K562 (cell line): ENCODE results near the gene GRK4. TPM values are rescaled to one million over a fixed set of nuclear protein-coding genes. Genes with fewer than 3 reads are reported as not detected.

Experiments
- ATAC-seq: fragments of 200-7000 bp; cut with Tn5 transposase; 3 replicates; pipeline ENCODE4 v1.9.1; 2020; ENCODE audit warnings: moderate library complexity
- BruUV-seq: library from RNA; stranded (reverse); fragments of 400-500 nt; replicated peaks from 2 replicates; lab custom pipeline; 2021; lab: Mats Ljungman, UMichigan
- CTCF ChIA-PET: fragments of 300-600 bp; formaldehyde crosslinking; extraction: SDS; loops from one replicate; lab custom pipeline; 2021; ENCODE audit warnings: low intra/inter-chr PET ratio; lab: Yijun Ruan, JAX
- POLR2A ChIA-PET: fragments of 300-600, 350-650 bp; sonication (Branson Sonifier 250); formaldehyde crosslinking; extraction: SDS; loops from one replicate; lab custom pipeline; 2021; ENCODE audit warnings: antibody characterized with exemption, inconsistent platforms; lab: Yijun Ruan, JAX
- DNase-seq, 4 experiments: peaks; one replicate each; pipeline versions ENCODE4 v3.0.0 to v3.0.0-alpha.2; 2011 to 2018; ENCODE audit warnings: low spot score in 3 of 4, mixed read lengths in 3 of 4; ENCODE audit errors: extremely low read depth in 1 of 4
- FAIRE-seq: peaks from 2 replicates; lab custom pipeline; 2011; peaks lifted over from hg19 to GRCh38; lab: Jason Lieb, UNC
- H2AFZ ChIP-seq: 2 replicates; pipeline ENCODE4 v1.6.0; 2011; ENCODE audit warnings: low read depth, low read length, control low read depth, inconsistent platforms
- H3K27ac ChIP-seq: fragments of 200-600 bp; 3 replicates; pipeline ENCODE4 v1.8.0; 2011; ENCODE audit warnings: low read depth, mild to moderate bottlenecking, control low read depth, inconsistent platforms, low read length, moderate library complexity, mixed read lengths; ENCODE audit errors: extremely low read depth
- H3K27me3 ChIP-seq, 2 experiments: fragments of 300-600 bp in 1 of 2; 2 replicates in 1 of 2; 3 replicates in 1 of 2; pipeline versions ENCODE4 v1.6.0 to v1.8.0; 2011; ENCODE audit warnings: inconsistent platforms in 2 of 2, low read length in 2 of 2, mild to moderate bottlenecking in 1 of 2, mixed read lengths in 1 of 2, moderate library complexity in 1 of 2; ENCODE audit not compliant: control insufficient read depth in 2 of 2, insufficient read depth in 2 of 2
- H3K36me3 ChIP-seq: fragments of 300-600 bp; 3 replicates; pipeline ENCODE4 v1.8.0; 2011; ENCODE audit warnings: mild to moderate bottlenecking, low read length, inconsistent platforms; ENCODE audit not compliant: control insufficient read depth, insufficient read depth
- H3K4me1 ChIP-seq, 2 experiments: fragments of 200-600 bp in 1 of 2; replicated peaks in 1 of 2; 2 replicates in 1 of 2; 3 replicates in 1 of 2; pipeline versions ENCODE4 v1.5.1 to v1.8.0; 2011; ENCODE audit warnings: inconsistent platforms in 2 of 2, low read length in 2 of 2, mild to moderate bottlenecking in 1 of 2, mixed read lengths in 1 of 2, moderate library complexity in 1 of 2; ENCODE audit not compliant: control insufficient read depth in 2 of 2, insufficient read depth in 2 of 2
- H3K4me2 ChIP-seq: 2 replicates; pipeline ENCODE4 v1.6.1; 2011; ENCODE audit warnings: low read length, control low read depth, inconsistent platforms, mixed read lengths; ENCODE audit not compliant: insufficient read depth
- H3K4me3 ChIP-seq: fragments of 200-600 bp; sonication (generic), shearing (Covaris generic); 2 replicates; pipeline ENCODE4 v1.5.1; 2016; ENCODE audit warnings: control low read depth, inconsistent platforms
- H3K79me2 ChIP-seq: fragments of 200-600 bp; 3 replicates; pipeline ENCODE4 v1.8.0; 2011; ENCODE audit warnings: low read length, inconsistent platforms; ENCODE audit not compliant: control insufficient read depth, insufficient read depth
- H3K9ac ChIP-seq, 2 experiments: 2 replicates each; pipeline versions ENCODE4 v1.6.0 to v1.6.1; 2011; ENCODE audit warnings: low read depth in 2 of 2, low read length in 2 of 2, control low read depth in 1 of 2, inconsistent platforms in 1 of 2, mild to moderate bottlenecking in 1 of 2, mixed read lengths in 1 of 2; ENCODE audit not compliant: insufficient read depth in 1 of 2
- H3K9me1 ChIP-seq: one replicate; pipeline ENCODE4 v1.6.0; 2011; ENCODE audit warnings: inconsistent platforms, mild to moderate bottlenecking, low read length, moderate library complexity; ENCODE audit not compliant: control insufficient read depth, insufficient read depth
- H3K9me3 ChIP-seq: replicated peaks from 2 replicates; pipeline ENCODE4 v1.5.1; 2011; ENCODE audit warnings: low read depth, low read length, inconsistent platforms; ENCODE audit not compliant: control insufficient read depth, insufficient read depth
- H4K20me1 ChIP-seq: replicated peaks from 2 replicates; pipeline ENCODE4 v1.6.1; 2011; ENCODE audit warnings: low read length, inconsistent platforms, mixed read lengths; ENCODE audit not compliant: control insufficient read depth, insufficient read depth
- ZMIZ1 ChIP-seq, 2 experiments: fragments of 150-350 bp in 1 of 2; IDR thresholded peaks; 2 replicates each; pipeline ENCODE4 v1.6.1; 2012 to 2016; ENCODE audit warnings: low read depth in 2 of 2, low read length in 2 of 2, mild to moderate bottlenecking in 1 of 2, moderate library complexity in 1 of 2
- ZNF444 ChIP-seq: fragments of 250-450 bp; sonication (Bioruptor Pico); IDR thresholded peaks from 2 replicates; pipeline ENCODE4 v1.4.0; 2020; ENCODE audit warnings: mild to moderate bottlenecking, moderate library complexity
- WGBS: fragments of 100-300 bp; shearing (Covaris generic); methylation state at CpG from one replicate; pipeline ENCODE4 v1.1.6; 2016; ENCODE audit warnings: low coverage, mixed read lengths; ENCODE audit not compliant: insufficient coverage; ENCODE audit errors: missing lambda C conversion rate; 5-methylcytosine and 5-hydroxymethylcytosine counted together
- in situ Hi-C: fragments of 300-500 bp; cut with MboI; formaldehyde crosslinking; loops from 4 replicates; pipeline ENCODE4 v1.15.0; 2018; ENCODE audit warnings: inconsistent platforms, mixed read lengths
- intact Hi-C: fragments of 100-400 bp; cut with micrococcal nuclease; formaldehyde crosslinking; loops from 2 replicates; pipeline ENCODE4 v1.14.2; 2022
- polyA plus RNA-seq, 8 experiments: library from polyadenylated mRNA; depleted of rRNA in 4 of 8; stranded (reverse) in 5 of 8; unstranded in 3 of 8; fragments of >200 nt; fragmentation: Nextera tagmentation in 2 of 8; fragmentation: Illumina TruSeq in 1 of 8; extraction: Ambion mirVana in 2 of 8; extraction: Trizol in 1 of 8; gene quantifications; 2 replicates each; pipeline versions ENCODE4 v1.2.1 to v1.2.3, GENCODE V29; 2011 to 2014; ENCODE audit warnings: inconsistent platforms in 1 of 8, missing spikeins in 1 of 8
- total RNA-seq, 7 experiments: library from RNA; depleted of rRNA in 6 of 7; stranded (reverse); fragments of >200 nt in 6 of 7; fragmentation: Illumina TruSeq in 2 of 7; extraction: Trizol in 2 of 7; gene quantifications; 2 replicates each; pipeline versions ENCODE4 v1.2.1 to v1.2.3, GENCODE V29; 2011 to 2021; ENCODE audit warnings: low replicate concordance in 1 of 7

GRK4 gene
- total and polyA plus RNA-seq, 9 of the 15 experiments (the other 6 are each of a cell fraction or from before 2014, with no cell fraction given), result 1.1 to 4.8 (median 2.6) TPM

GRCh38 chr4:3019145-3019846, 55.9 kb downstream of the GRK4 start:
- H3K9ac ChIP-seq, result no peak overlapping the region
- no peaks in the 10 kb centered on the region; a peak in 1 of 5 replicates for H3K4me1 ChIP-seq
- ATAC-seq (no peak), FAIRE-seq (no peak), DNase-seq (no peak)
- no peaks in the 10 kb centered on the region for H4K20me1 ChIP-seq
- no peaks in the 10 kb centered on the region for H3K36me3 ChIP-seq
- intact Hi-C loops, result no loop called here
- H3K79me2 ChIP-seq, result no peaks in the 10 kb centered on the region
- no peaks in the 10 kb centered on the region for H3K9me1 ChIP-seq
- in situ Hi-C loops, result no loop called here
- no peak overlapping the region for H2AFZ ChIP-seq
- H3K27ac ChIP-seq, result no peak overlapping the region
- POLR2A ChIA-PET, result interaction anchor here (0.6 kb wide), 2 partner anchors 257 to 287 kb away, joined by 3 read pairs; no protein-coding TSS in a partner anchor
- no peak overlapping the region for H3K4me3 ChIP-seq
- no TSS peak for BruUV-seq
- TF ChIP-seq ZNF444, result no peak
- peaks cover 27 to 56% of the 10 kb centered on the region in 2 experiments; a peak in 4 of 5 replicates for H3K27me3 ChIP-seq
- 3% methylated on average over 13 of the region's 13 CpGs for WGBS
- no peak overlapping the region for H3K4me2 ChIP-seq
- 0 out of 2 replicates have a peak, but pooled peaks cover 2% of the 10 kb centered on the region for H3K9me3 ChIP-seq
- CTCF ChIA-PET, result interaction anchor here (0.6 kb wide), 1 partner anchor 119 kb away, joined by 3 read pairs; no protein-coding TSS in a partner anchor

GRCh38 chr4:3021127-3021526, 57.8 kb downstream of the GRK4 start:
- no peak for ATAC-seq
- Histone ChIP-seq H3K4me3 (no peak overlapping the region), H3K4me2 (no peak overlapping the region), H3K9me1 (no peaks in the 10 kb centered on the region), H3K27me3 (peaks cover 31 to 66% of the 10 kb centered on the region in 2 experiments), H3K79me2 (no peaks in the 10 kb centered on the region), H2AFZ (no peak overlapping the region), H4K20me1 (no peaks in the 10 kb centered on the region), H3K9ac (no peak overlapping the region), H3K4me1 (no peaks in the 10 kb centered on the region), H3K9me3 (0 out of 2 replicates have a peak, but pooled peaks cover 2% of the 10 kb centered on the region), H3K36me3 (no peaks in the 10 kb centered on the region), H3K27ac (no peak overlapping the region)
- BruUV-seq, result no TSS peak
- no peak for TF ChIP-seq ZMIZ1 (IDR thresholded peaks at IDR 0.05; ENCODE audit: low read depth in 2 of 2, low read length in 2 of 2)
- in situ Hi-C loops, result no loop called here
- 7% methylated on average over 6 of the region's 6 CpGs for WGBS
- ChIA-PET POLR2A (interaction anchor here (0.6 to 1.9 kb wide), 2 partner anchors 11 to 96 kb away, joined by 3 to 6 read pairs; no protein-coding TSS in a partner anchor), CTCF (interaction anchor here (0.6 kb wide), 1 partner anchor 709 kb away, joined by 3 read pairs; no protein-coding TSS in a partner anchor)
- intact Hi-C loops, result no loop called here
- no peak for DNase-seq
- no peak for FAIRE-seq
